GM18526 (cell line): ENCODE data around the gene MEIS3.

Source experiments
- POLR2A ChIP-seq: IDR thresholded peaks from 3 replicates; pipeline ENCODE4 v1.6.1; 2011; ENCODE audit not compliant: insufficient read length; ENCODE audit errors: extremely low read depth

MEIS3 gene

GRCh38 chr19:47427241-47428176, 8.2 kb upstream of the MEIS3 start:
- no peak for TF ChIP-seq POLR2A

- TF ChIP-seq POLR2A, result no peak
These were observed 4.0 kb upstream of the MEIS3 start for GRCh38 chr19:47423203-47423882.

GRCh38 chr19:47422417-47423163, 3.3 kb upstream of the MEIS3 start:
- no peak for TF ChIP-seq POLR2A

GRCh38 chr19:47421844-47422395, 2.6 kb upstream of the MEIS3 start:
- TF ChIP-seq POLR2A, result no peak

GRCh38 chr19:47421244-47421786, 2.0 kb upstream of the MEIS3 start:
- TF ChIP-seq POLR2A, result no peak

DNA sequence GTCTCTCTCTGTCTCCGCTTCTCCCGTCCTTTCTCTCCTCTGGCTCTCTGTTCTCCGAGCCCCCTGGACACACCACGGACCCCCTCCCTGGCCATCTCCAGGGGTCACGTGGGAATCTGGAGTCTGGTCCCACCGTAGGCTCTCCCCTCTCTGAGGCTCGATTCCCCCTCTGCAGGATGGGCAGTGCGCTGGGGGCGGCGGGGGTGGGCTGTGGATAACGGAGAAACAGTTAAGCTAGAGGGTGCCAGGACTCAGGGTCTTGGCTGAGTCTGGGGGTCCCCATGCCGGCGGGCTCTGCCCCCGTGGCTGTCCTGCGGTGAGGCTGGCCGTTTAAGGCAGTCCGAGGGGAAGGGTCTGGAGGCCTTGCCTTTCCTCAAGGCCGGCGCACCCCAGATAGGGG, 462 bp upstream of the MEIS3 start:
- TF ChIP-seq POLR2A, result no peak

DNA sequence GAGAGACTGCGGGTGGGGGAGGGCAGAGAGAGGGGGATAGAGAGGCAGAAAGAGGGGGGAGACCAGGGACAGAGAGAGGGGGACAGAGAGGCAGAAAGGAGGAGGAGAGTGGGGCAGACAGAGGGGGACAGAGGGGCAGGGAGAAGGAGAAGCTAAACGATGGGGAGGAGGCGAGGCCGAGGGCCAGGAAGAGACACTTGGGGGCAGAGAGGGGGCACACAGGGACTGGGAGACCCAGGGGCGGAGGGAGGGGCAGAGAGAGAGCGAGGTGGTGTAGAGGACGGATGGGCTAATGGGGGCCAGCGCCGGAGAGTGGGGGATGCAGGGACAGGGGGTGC, 666 bp downstream of the MEIS3 start:
- TF ChIP-seq POLR2A, result no peak

GRCh38 chr19:47417746-47418691, 1.3 kb downstream of the MEIS3 start:
- TF ChIP-seq POLR2A, result no peak

GRCh38 chr19:47417107-47417745, 2.1 kb downstream of the MEIS3 start:
- TF ChIP-seq POLR2A, result no peak

GRCh38 chr19:47416643-47416985, 2.7 kb downstream of the MEIS3 start:
- no peak for TF ChIP-seq POLR2A

DNA sequence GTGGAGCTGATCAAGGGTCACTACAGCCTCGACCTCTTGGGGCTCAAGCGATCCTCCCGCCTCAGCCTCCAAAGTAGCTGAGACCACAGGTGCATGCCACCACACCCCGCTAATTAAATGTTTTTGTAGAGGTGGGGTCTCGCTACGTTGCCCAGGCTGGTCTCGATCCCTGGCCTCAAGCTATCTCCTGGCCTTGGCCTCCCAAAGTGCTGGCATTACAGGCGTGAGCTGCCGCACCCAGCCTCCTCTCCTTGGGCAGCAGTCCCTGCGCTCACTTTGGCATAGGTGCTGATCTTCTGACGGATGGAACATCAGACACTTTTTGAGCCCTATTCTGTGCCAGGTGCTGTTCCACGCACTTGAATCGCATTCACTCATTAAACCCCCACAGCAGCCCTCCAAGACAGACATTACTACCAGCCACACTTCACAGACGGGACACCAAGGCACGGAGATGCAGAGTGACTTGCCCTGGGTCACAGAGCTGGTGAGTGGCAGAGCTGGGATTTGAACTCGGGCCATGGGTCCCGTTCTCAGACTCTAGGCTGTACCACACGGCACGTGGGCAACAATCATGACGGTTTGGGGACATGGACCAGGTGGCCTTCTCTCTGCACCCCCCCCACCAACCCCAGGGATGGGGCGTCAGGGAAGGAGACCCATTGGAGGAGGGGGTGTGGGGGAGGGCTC, 3.2 kb downstream of the MEIS3 start:
- no peak for TF ChIP-seq POLR2A

DNA sequence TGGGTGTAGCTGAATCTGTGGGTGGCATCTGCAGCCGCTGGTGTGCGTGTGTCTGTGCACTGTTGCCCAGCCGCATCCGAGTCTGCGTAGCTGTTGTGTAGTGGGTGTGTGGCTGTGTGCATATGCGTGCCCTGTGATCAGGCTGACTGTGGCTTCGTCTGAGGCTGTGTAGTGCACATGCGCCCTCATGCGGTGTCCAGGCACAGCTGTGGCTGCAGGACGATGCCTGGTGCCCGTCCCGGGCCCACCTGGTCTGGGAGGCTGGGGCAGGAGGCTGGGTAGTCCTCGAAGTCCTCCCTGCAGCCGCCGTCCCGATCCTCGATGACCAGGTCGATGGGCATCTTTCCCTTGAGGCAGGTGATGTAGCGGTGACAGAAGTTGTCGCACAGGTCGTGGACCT, 4.9 kb downstream of the MEIS3 start:
- TF ChIP-seq POLR2A, result no peak

DNA sequence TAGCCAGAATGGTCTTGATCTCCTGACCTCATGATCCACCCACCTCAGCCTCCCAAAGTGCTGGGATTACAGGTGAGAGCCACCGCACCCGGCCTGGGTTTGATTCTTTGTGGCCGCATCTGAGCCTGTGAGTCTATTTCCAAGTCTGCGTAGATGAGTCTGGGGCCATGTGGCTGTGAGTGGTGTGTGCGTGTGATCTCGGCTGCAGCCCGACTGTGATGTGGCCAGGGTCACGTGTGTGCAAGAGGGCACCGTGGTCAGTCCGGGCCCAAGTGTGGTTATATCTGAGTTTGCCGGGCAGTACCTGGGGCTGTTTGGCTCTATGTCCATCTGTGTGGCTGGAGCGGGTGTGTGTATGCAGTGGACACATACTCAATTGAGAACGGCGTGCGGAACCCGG, 5.4 kb downstream of the MEIS3 start:
- no peak for TF ChIP-seq POLR2A
